ENCODE measurements around the gene ARPC1B.
"Not testable (repeated sequence)": the region's sequence is repeated elsewhere in the genome, so short reads cannot be mapped to it uniquely, and the experiment has no call there.

The ARPC1B gene

DNA sequence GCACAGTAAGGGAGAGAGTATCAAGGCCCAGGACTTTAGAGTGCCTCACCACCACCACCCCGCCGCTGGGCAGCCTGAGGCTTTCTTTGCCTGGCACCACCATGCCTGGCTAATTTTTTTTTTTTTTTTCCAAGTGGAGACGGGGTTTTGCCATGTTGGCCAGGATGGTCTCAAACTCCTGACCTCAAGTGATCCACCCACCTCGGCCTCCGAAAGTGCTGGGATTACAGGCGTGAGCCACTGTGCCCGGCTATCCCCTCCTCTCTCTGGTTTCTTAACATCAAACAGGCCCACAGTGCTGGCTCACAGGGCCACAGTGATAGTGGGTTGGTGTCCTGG lies 5.1 kb downstream of the ARPC1B start:
- Histone ChIP-seq H3K4me1 (peaks cover 0 to 42% (median 36%) of the 10 kb centered on the region in 4 donors), H3K36me3 (peaks cover 0 to 17% (median 14%) of the 10 kb centered on the region in 3 donors), H3K27ac (peak overlapping the region; percentile 84 to 86), H3K4me3 (peak overlapping the region; percentile 21 to 33)
- peak in 1 of 2 experiments; percentile 3 for TF ChIP-seq CTCF (IDR thresholded peaks at IDR 0.05)
- H3K9me3 ChIP-seq; DNase-seq; H3K27me3 ChIP-seq; intact Hi-C loops (cut with DNase I; ENCODE audit: low total_unique reads): not testable (repeated sequence)

DNA sequence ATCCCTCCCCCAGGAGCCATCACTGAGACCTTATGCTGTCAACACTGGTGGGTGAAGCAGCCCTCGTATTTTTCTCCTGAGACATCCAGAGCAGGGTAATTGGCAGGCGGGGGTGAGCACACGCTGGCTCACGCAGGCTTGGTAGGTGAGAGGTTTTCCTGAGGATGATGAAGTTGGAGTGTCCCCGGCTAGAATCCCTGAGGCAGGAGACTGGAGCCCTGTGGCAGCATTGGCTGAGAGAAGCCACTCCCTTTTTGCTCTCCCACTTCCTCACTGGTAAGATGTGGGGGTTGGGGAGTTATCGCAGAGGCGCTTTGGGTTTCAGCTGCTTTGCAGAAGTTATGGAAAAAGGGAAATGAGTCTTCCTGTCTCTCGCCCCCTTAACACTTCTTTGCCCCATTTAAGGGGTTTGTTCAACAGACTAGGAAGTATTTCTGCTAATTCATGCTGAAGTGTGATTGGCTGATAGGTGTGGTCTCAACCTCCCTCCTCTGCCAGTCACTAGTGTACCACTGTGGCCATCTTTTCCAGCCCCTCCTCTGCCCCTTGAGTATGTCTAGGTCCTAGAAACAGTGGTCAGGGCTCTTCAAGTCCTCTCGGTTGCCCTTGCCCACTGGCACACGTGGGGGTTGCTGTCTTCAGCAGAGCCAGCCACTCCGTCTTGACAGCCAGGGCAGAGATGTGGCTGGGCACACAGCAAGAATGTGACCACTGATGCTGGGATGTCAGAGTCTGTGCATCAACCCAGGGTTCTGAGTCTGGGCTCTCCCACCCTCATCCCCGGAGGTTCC lies 5.7 kb downstream of the ARPC1B start:
- H3K4me1 ChIP-seq = peaks cover 0 to 42% (median 36%) of the 10 kb centered on the region in 4 donors

DNA sequence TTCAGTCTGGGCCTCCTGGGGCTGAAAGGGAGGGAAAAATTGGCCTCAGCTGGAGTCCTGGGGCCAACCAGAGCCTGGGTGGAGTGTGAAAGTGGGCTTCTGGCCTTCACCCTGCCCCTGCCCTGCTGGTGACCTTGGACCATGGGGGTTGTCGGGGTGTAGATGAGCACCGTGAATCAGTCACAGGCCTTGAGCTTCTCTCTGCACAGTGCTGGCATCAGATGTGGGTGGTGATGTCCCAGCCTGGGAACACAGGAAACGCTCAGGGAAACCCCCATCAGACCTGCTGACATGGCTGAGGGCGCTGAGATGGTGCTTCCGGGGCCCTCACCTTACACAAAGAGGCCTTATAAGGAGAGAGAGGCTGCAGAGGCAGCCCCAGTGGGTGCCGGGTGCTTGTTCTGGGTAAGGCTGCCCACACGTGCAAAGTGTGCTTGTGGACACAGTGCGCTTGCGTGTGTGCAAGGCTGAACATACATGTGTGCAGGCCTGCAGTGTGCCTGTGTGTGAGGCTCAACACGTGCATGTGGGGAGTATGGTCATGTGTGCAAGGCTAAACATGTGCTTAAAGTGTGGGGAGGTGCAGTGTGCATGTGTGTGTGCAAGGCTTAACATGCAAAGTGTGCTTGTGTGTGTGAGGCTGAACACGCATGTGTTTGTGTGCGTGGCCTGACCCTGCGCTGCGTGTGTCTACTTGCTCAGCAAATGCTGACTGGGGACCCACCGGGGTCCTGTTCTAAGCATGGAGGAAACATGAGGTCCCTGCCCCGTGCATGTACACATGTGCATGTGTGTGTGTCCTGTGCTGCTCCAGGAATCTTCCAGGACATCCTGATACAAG lies 6.5 kb downstream of the ARPC1B start:
- H3K27me3 ChIP-seq = no peaks in the 10 kb centered on the region
- TF ChIP-seq CTCF (IDR thresholded peaks at IDR 0.05) = no peak
- peaks cover 0 to 24% (median 19%) of the 10 kb centered on the region in 3 donors for H3K36me3 ChIP-seq
- peaks cover 0 to 34% (median 29%) of the 10 kb centered on the region in 4 donors for H3K4me1 ChIP-seq
- DNase-seq = peak in 1 of 2 donors; percentile 36
- peak overlapping the region; percentile 84 to 86 for H3K27ac ChIP-seq
- H3K9me3 ChIP-seq = no peaks in the 10 kb centered on the region
- intact Hi-C loops (cut with DNase I; ENCODE audit: low total_unique reads) = no loop called here
- peak overlapping the region in 1 of 2 donors; percentile 33 for H3K4me3 ChIP-seq

More for the DNA sequence above, 5.7 kb downstream of the ARPC1B start:
- no peaks in the 10 kb centered on the region for H3K9me3 ChIP-seq
- H3K27me3 ChIP-seq = no peaks in the 10 kb centered on the region
- no peak for TF ChIP-seq CTCF (IDR thresholded peaks at IDR 0.05)
- H3K4me3 ChIP-seq = peak overlapping the region; percentile 21 to 33
- intact Hi-C loops (cut with DNase I; ENCODE audit: low total_unique reads) = no loop called here
- peak in 1 of 2 donors; percentile 54 for DNase-seq
- peak overlapping the region; percentile 84 to 86 for H3K27ac ChIP-seq
- H3K36me3 ChIP-seq = peaks cover 0 to 17% (median 14%) of the 10 kb centered on the region in 3 donors

DNA sequence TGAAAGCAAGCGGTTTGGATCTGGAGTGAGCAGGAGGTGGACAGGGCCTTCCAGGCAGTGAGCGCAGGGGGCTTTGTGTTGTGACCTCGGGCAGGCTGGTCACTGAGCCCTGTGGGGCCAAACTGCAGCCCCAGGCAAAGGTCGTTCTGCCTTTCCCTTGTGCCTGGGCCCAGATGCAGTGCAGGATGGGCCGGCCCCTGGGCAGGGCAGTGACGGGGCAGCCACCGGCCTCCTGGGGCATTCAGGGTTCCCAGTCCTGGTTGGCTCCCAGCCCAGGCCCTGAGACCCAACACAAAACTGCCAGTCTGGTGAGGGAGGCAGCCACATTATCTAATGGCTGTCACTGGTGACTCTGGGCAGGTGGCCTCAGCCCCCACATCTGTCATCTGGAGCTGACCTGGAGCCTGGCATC lies 7.1 kb downstream of the ARPC1B start:
- no peaks in the 10 kb centered on the region for H3K9me3 ChIP-seq
- H3K27ac ChIP-seq = no peak overlapping the region
- peaks cover 3 to 31% (median 25%) of the 10 kb centered on the region in 3 donors for H3K36me3 ChIP-seq
- DNase-seq = no peak
- H3K4me3 ChIP-seq = no peak overlapping the region
- TF ChIP-seq CTCF (IDR thresholded peaks at IDR 0.05) = no peak
- H3K4me1 ChIP-seq = peaks cover 0 to 33% (median 28%) of the 10 kb centered on the region in 4 donors
- intact Hi-C loops (cut with DNase I; ENCODE audit: low total_unique reads) = no loop called here
- H3K27me3 ChIP-seq = no peaks in the 10 kb centered on the region

DNA sequence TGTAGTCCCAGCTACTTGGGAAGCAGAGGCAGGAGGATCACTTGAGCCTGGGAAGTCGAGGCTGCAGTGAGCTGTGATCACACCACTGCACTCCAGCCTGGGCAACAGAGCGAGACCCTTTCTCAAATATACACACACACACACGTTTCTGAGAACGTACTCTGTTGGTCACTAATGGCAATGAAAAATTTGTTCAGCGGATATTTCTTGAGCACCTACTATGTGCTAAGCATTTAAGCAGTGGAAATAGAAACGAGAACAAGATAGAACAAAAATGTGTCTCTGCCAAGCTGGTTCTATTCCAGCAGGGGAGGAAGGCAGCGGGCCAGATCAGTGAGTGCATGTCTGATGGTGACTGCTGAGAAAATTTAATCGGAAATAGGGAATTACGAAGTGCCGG lies 8.7 kb downstream of the ARPC1B start:
- no peaks in the 10 kb centered on the region for H3K9me3 ChIP-seq
- no peak overlapping the region for H3K27ac ChIP-seq
- no peak for DNase-seq
- no peak for TF ChIP-seq CTCF (IDR thresholded peaks at IDR 0.05)
- intact Hi-C loops (cut with DNase I; ENCODE audit: low total_unique reads) = no loop called here
- peaks cover 18 to 38% (median 26%) of the 10 kb centered on the region in 3 donors for H3K36me3 ChIP-seq
- H3K4me1 ChIP-seq = peaks cover 0 to 33% (median 28%) of the 10 kb centered on the region in 4 donors
- no peak overlapping the region for H3K4me3 ChIP-seq
- no peaks in the 10 kb centered on the region for H3K27me3 ChIP-seq
